Upper lobe of right lung (tissue), 1 donor: ENCODE results near the gene ACSBG1. TPM values are rescaled to one million over a fixed set of nuclear protein-coding genes. Genes with fewer than 3 reads are reported as not detected.
A peak's percentile ranks its signal among the peaks of the same experiment; 100 is the strongest.

Experiments used
- ATAC-seq: fragments of 200-7000 bp; cut with Tn5 transposase; one replicate; pipeline ENCODE4 v1.9.1; 2020; ENCODE audit warnings: mild to moderate bottlenecking, moderate library complexity
- DNase-seq: peaks from one replicate; pipeline ENCODE4 v3.0.0-alpha.2; 2020
- H3K27ac ChIP-seq: fragments of 200-600 bp; one replicate; pipeline ENCODE4 v1.8.0; 2022
- H3K27me3 ChIP-seq: fragments of 200-600 bp; one replicate; pipeline ENCODE4 v1.8.0; 2022; ENCODE audit warnings: mild to moderate bottlenecking
- H3K36me3 ChIP-seq: fragments of 200-600 bp; one replicate; pipeline ENCODE4 v1.8.0; 2022
- H3K4me1 ChIP-seq: fragments of 200-600 bp; one replicate; pipeline ENCODE4 v1.8.0; 2022
- H3K4me3 ChIP-seq: fragments of 200-600 bp; one replicate; pipeline ENCODE4 v1.8.0; 2022; ENCODE audit warnings: mild to moderate bottlenecking
- H3K9me3 ChIP-seq: fragments of 200-600 bp; one replicate; pipeline ENCODE4 v1.8.0; 2022
- CTCF ChIP-seq: fragments of 200-600 bp; IDR thresholded peaks from one replicate; pipeline ENCODE4 v1.8.0; 2022; ENCODE audit warnings: antibody characterized with exemption
- intact Hi-C: fragments of 100-400 bp; cut with DNase I; formaldehyde crosslinking; loops from one replicate; pipeline ENCODE4 v1.11.0; 2022
- total RNA-seq: library from RNA; stranded (reverse); fragmentation: NEBNext Ultra II Directional; extraction: Animal tissue kit (Norgen Biotek cat#: 25700); gene quantifications from one replicate; pipeline ENCODE4 v1.2.1, GENCODE V29; 2021
- donor health status: DM: no; HTN: yes; CAD: no; lungs with severe emphysema.

Gene ACSBG1
- total RNA-seq, 1 donor from 2014 or later: not detected

GRCh38 chr15:78243058-78243457 is 8.7 kb upstream of the ACSBG1 start:
- H3K27ac ChIP-seq: no peak overlapping the region
- no peak for TF ChIP-seq CTCF
- H3K4me3 ChIP-seq: no peak overlapping the region
- intact Hi-C loops: loop anchor here (10.0 kb wide), 1 partner anchor 278 kb away; no protein-coding TSS in a partner anchor
- H3K27me3 ChIP-seq: no peaks in the 10 kb centered on the region
- H3K36me3 ChIP-seq: no peaks in the 10 kb centered on the region
- ATAC-seq (no peak), DNase-seq (no peak)
- H3K4me1 ChIP-seq: no peaks in the 10 kb centered on the region
- no peaks in the 10 kb centered on the region for H3K9me3 ChIP-seq

- DNase-seq: no peak
- intact Hi-C loops: loop anchor here (10.0 kb wide), 1 partner anchor 277 kb away; no protein-coding TSS in a partner anchor
- Histone ChIP-seq H3K9me3 (no peaks in the 10 kb centered on the region), H3K27ac (no peak overlapping the region), H3K4me3 (no peak overlapping the region), H3K36me3 (no peaks in the 10 kb centered on the region), H3K27me3 (no peaks in the 10 kb centered on the region), H3K4me1 (no peaks in the 10 kb centered on the region)
- peak; percentile 21 for ATAC-seq
- peak; percentile 24 for TF ChIP-seq CTCF
Measured at GRCh38 chr15:78242128-78242527, 7.8 kb upstream of the ACSBG1 start.

- intact Hi-C loops: loop anchor here (10.0 kb wide), 1 partner anchor 276 kb away; no protein-coding TSS in a partner anchor
- Histone ChIP-seq H3K27me3 (no peaks in the 10 kb centered on the region), H3K4me3 (no peak overlapping the region), H3K9me3 (no peaks in the 10 kb centered on the region), H3K27ac (no peak overlapping the region), H3K4me1 (no peaks in the 10 kb centered on the region), H3K36me3 (no peaks in the 10 kb centered on the region)
- DNase-seq: peak; percentile 92
- peak; percentile 87 for TF ChIP-seq CTCF
- peak; percentile 97 for ATAC-seq
Measured at GRCh38 chr15:78241017-78241416, 6.7 kb upstream of the ACSBG1 start.

DNA sequence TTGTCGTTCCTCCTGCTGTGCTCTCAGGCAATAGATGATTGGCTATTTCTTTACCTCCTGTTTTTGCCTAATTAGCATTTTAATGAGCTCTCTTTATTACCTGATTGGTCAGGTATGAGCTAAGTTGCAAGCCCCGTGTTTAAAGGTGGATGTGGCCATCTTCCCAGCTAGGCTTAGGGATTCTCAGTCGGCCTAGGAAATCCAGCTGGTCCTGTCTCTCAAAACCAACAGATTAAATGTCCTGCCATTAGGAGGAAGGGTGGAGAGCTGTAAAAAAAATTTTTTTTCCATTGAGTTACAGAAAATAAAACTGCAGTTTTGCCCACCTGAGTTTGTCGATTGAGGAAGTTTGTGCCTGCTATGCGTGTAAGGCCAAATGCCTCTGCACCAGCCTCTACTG is 5.4 kb upstream of the ACSBG1 start:
- H3K36me3 ChIP-seq: no peaks in the 10 kb centered on the region
- H3K4me1 ChIP-seq: no peaks in the 10 kb centered on the region
- no peak overlapping the region for H3K4me3 ChIP-seq
- no peak for DNase-seq
- no peaks in the 10 kb centered on the region for H3K9me3 ChIP-seq
- no peak for ATAC-seq
- intact Hi-C loops: loop anchor here (10.0 kb wide), 1 partner anchor 275 kb away; no protein-coding TSS in a partner anchor
- TF ChIP-seq CTCF: no peak
- H3K27me3 ChIP-seq: no peaks in the 10 kb centered on the region
- no peak overlapping the region for H3K27ac ChIP-seq

GRCh38 chr15:78237146-78237545 is 2.8 kb upstream of the ACSBG1 start:
- H3K4me1 ChIP-seq: no peaks in the 10 kb centered on the region
- no peak overlapping the region for H3K4me3 ChIP-seq
- DNase-seq: no peak
- no peaks in the 10 kb centered on the region for H3K9me3 ChIP-seq
- H3K27ac ChIP-seq: no peak overlapping the region
- H3K27me3 ChIP-seq: no peaks in the 10 kb centered on the region
- no peaks in the 10 kb centered on the region for H3K36me3 ChIP-seq
- TF ChIP-seq CTCF: no peak
- ATAC-seq: no peak
- intact Hi-C loops: no loop called here

DNA sequence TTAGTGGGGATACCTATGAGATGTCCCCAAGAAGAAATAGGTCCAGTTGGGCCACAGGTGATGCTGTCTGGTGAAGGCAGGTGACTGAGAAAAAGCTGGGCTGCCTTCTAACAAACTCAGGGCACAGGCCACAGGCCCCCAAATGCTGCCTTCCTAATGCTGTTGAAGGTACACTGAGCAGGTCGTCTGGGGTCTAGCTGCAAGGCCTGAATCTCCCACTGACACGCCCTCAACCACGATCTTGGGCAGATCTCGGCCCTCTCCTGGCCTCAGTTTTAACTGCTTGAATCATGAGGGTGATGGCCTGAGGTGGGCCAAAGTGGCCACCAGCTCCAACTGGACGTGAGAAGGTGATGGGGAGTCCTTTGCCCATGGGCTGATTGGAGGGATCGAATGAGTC is 2.1 kb upstream of the ACSBG1 start:
- ATAC-seq: no peak
- intact Hi-C loops: no loop called here
- TF ChIP-seq CTCF: no peak
- no peaks in the 10 kb centered on the region for H3K4me1 ChIP-seq
- no peak overlapping the region for H3K27ac ChIP-seq
- no peaks in the 10 kb centered on the region for H3K36me3 ChIP-seq
- H3K4me3 ChIP-seq: no peak overlapping the region
- no peaks in the 10 kb centered on the region for H3K27me3 ChIP-seq
- H3K9me3 ChIP-seq: no peaks in the 10 kb centered on the region
- no peak for DNase-seq
